Activated CD8-positive, alpha-beta memory T cell treated with anti-CD3 and anti-CD28 coated beads, Interleukin-2, amount 50 U/mL, for 24 hours (primary cell): ENCODE results near the gene AMH.
"Not testable (repeated sequence)": the region's sequence is repeated elsewhere in the genome, so short reads cannot be mapped to it uniquely, and the experiment has no call there.

Experiments
- DNase-seq: peaks from one replicate; pipeline ENCODE4 v3.0.0-alpha.2; 2020; ENCODE audit errors: extremely low read depth

AMH gene

DNA sequence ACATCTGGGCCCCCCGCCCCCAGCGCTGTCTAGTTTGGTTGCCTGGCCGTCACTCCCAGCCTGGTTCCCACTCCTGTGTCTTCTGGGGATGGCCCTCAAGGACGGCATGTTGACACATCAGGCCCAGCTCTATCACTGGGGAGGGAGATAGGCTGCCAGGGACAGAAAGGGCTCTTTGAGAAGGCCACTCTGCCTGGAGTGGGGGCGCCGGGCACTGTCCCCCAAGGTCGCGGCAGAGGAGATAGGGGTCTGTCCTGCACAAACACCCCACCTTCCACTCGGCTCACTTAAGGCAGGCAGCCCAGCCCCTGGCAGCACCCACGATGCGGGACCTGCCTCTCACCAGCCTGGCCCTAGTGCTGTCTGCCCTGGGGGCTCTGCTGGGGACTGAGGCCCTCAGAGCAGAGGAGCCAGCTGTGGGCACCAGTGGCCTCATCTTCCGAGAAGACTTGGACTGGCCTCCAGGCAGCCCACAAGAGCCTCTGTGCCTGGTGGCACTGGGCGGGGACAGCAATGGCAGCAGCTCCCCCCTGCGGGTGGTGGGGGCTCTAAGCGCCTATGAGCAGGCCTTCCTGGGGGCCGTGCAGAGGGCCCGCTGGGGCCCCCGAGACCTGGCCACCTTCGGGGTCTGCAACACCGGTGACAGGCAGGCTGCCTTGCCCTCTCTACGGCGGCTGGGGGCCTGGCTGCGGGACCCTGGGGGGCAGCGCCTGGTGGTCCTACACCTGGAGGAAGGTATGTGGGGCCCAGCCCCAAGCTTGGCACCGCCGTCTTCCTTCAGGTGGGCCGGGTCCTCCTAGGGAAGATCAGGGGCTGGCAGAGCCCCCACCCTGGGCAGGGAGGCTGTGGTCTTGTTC lies at the start of gene AMH:
Gene AMH (plus strand): TSS at position 314 of the 857 bp plus-strand sequence. CDS start 10 bp downstream, at position 324.
- no peak for DNase-seq

GRCh38 chr19:2199861-2200623 lies 49.1 kb upstream of the AMH start:
- no peak for DNase-seq

DNA sequence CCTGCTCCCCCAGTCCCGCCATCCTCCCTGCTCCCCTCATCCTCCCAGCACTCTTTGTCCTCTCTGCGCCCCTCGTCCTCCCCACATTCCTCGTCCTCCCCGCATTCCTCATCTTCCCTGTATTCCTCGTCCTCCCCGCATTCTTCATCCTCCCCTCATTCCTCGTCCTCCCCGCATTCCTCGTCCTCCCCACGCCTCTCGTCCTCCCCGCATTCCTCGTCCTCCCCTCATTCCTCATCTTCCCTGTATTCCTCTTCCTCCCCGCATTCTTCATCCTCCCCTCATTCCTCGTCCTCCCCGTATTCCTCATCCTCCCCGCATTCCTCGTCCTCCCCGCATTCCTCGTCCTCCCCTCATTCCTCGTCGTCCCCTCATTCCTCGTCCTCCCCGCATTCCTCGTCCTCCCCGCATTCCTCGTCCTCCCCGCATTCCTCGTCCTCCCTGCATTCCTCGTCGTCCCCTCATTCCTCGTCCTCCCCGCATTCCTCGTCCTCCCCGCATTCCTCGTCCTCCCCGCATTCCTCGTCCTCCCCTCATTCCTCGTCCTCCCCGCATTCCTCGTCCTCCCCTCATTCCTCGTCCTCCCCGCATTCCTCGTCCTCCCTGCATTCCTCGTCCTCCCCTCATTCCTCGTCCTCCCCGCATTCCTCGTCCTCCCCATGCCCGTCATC lies 48.4 kb upstream of the AMH start:
- DNase-seq: not testable (repeated sequence)

DNA sequence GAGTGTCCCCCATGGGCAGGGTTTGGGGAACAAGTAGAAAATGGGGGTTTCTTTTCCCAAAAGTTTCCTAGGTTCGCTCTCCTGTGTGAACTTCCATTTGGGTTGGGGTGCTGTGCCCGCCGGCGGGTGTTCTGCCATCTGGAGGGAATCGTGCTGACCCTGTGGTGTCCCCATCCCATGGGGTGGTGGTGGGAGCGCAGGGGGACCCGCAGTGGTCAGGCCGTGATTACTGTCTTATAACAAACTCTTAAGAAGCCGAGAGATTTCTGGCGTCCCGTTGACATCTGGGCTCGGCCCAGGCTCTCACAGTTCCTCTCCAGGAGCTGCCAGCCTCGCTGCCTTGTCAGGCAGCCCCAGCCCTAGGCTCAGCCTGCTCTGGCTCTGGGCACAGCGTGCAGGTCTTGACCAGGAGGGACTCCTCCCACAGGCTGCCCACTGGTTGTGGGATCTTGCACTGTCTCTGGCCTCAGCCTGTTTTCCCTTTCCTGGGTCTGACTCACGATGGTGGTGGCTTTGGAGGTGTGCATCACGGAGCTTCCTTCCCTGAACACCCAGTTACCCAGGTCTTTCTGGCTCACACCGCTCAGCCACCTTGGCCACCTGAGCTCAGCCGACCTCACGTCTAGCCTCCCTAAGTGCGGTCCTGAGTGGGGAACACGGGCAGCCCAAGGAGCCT lies 47.5 kb upstream of the AMH start:
- DNase-seq: no peak

GRCh38 chr19:2202366-2202765 lies 46.8 kb upstream of the AMH start:
- DNase-seq: no peak

GRCh38 chr19:2207008-2207407 lies 42.1 kb upstream of the AMH start:
- no peak for DNase-seq

- DNase-seq: no peak
Observed at GRCh38 chr19:2207991-2208860, 40.9 kb upstream of the AMH start.

GRCh38 chr19:2208975-2209374 lies 40.1 kb upstream of the AMH start:
- no peak for DNase-seq

DNA sequence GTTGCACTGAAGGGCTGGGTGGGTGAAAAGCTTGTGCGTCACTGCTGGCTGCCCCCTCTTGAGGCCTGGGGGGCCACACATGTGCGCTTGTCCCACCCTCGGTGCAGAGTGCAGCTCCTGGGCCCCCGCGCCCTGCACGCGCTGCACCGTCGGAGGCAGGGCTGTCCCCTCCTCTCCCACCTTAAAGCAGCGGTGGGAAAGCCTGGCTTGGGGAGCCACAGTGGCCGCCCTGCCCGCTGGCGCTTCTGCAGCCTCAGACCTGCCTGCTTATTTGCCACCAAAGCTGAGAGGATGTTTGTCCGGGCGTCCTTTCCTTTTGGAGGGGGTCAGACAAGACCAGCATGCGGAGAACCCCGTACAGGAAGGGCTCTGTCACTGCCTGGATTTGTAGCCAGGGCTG lies 39.7 kb upstream of the AMH start:
- DNase-seq: no peak

DNA sequence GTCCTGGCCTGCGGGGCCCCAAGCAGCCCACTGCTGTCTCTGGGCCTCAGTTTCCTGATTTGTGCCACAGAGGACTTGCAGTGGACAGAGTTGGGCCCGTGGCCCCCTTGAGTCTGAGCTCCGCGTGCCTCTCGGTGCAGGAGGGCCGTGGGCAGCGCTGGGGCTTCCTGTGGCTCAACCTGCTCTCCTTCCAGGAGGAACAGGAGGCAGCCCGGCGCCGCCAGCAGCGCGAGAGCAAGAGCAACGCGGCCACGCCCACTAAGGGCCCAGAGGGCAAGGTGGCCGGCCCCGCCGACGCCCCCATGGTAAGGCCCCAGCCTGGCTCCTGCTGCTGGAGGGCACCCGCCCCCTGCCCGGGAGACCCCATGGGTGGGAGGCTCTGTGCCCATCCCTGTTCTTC lies 38.9 kb upstream of the AMH start:
- no peak for DNase-seq

DNA sequence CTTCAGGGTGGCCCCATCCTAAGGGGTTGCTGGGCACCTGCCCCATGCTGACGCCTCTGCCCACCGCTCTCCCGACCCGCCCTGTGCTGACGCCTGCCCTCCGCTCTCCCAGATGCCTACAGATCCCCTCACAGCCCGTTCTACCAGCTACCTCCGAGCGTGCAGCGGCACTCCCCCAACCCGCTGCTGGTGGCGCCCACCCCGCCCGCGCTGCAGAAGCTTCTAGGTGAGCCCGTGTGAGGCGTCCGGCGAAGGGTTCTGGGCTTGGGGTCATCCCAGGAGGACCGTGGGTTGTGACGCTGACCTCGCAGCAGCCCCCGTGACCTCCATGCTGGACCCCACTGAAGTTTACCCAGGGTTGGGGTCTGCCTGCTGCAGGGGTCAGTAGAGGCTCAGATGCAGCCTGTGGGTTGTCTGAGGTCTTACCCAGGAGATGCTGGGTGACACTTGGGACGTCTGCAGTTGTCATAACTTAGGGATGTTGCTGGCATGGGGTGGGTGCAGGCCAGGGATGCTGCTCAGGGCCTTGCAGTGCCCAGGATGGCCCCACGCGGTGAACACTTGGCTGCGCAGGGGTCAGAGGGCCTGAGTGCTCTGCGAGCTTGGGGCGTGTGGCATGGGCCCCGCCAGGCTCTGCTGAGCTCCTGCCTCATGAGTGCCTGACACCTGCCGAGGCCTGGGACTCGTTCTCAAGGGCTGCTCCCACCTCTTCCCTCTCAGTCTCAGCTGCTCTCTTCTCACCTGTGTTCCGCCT lies 38.0 kb upstream of the AMH start:
- DNase-seq: no peak

- DNase-seq: no peak
Observed at GRCh38 chr19:2212861-2213711, 36.0 kb upstream of the AMH start.

DNA sequence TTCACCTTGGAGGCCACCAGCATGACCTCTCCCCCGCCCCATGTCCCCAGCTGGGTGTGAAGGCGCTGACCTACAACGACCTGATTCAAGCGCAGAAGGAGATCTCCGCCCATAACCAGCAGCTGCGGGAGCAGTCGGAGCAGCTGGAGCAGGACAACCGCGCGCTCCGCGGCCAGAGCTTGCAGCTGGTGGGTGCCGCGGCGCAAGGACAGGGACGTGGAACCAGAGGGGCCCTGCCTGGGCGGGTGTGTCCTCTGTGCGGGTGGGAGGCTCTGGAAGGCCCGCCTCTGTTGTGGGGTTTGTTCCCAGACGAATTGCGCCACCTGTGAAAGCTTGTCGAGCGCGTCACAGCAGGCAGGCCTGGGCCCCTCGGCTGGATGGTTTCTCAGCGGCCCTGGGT lies 35.3 kb upstream of the AMH start:
- no peak for DNase-seq

DNA sequence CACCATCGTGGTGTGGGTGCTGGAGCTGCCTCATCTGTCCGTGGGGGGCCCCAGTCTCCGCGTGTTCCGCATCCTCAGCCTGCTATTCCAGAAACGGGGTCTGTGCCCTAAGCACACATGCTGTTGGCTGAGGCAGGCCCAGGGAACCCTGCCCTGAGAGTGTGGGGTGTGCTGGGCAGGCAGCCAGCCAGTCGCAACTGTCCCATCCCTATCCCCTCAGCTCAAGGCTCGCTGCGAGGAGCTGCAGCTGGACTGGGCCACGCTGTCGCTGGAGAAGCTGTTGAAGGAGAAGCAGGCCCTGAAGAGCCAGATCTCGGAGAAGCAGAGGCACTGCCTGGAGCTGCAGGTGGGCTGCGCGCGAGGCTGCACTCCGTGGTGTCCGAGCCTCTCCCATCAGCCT lies 34.9 kb upstream of the AMH start:
- DNase-seq: no peak

DNA sequence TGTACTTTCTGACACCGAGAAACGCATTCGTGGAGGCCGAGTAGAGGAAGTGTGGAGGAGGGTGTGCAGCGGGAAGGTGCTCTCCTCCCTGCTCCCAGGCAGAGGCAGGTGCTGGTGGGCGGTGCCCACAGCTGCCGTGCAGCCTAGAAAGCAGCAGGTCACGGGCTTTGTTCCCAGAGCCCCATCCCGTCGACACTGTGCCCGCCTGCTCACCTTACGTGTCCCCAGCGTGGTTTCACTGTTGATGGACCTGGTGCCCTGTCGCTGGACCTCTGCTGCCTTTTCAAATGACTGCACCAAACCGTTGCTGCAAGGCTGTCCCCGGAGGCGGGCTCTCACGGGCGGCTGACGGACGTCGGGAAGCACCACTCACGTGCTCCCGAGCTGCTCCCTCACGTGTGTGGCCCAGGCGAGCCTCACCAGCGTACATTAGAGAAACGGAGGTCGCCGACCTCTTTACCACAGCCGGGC lies 33.8 kb upstream of the AMH start:
- DNase-seq: no peak

DNA sequence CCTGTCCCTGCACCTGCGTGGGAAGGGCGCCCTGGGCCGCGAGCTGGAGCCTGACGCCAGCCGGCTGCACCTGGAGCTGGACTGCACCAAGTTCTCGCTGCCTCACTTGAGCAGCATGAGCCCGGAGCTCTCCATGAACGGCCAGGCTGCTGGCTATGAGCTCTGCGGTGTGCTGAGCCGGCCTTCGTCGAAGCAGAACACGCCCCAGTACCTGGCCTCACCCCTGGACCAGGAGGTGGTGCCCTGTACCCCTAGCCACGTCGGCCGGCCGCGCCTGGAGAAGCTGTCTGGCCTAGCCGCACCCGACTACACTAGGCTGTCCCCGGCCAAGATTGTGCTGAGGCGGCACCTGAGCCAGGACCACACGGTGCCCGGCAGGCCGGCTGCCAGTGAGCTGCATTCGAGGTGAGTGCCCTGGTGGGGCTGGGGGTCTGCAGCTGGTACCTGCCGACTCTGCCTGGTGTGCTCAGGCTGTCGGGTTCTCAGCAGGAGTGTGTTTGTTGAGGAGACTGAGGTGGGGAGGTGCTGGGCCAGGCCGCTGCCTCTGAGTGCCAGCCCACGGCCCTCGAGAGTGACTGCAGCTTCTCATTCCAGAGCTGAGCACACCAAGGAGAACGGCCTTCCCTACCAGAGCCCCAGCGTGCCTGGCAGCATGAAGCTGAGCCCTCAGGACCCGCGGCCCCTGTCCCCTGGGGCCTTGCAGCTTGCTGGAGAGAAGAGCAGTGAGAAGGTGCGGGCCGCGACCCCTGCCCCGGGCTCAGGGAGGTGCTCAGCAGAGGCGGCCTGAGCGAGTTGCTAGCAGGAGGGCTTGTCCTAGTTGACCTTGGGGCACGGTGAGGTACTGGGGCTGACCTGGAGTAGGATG lies 32.5 kb upstream of the AMH start:
- DNase-seq: no peak

DNA sequence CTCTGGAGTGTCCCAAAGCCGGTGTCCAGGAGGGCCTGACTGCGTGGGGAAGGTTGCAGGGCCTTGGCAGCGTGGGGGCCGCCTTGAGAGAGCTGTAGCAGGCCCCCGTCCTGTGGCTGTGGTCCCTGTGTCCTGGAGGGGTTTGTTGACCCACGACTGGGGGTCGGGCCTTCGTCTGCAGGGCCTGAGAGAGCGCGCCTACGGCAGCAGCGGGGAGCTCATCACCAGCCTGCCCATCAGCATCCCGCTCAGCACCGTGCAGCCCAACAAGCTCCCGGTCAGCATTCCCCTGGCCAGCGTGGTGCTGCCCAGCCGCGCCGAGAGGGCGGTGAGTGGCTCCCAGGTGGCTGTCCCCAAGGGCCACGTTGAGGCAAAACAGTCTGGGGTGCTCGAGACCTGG lies 31.5 kb upstream of the AMH start:
- DNase-seq: no peak

DNA sequence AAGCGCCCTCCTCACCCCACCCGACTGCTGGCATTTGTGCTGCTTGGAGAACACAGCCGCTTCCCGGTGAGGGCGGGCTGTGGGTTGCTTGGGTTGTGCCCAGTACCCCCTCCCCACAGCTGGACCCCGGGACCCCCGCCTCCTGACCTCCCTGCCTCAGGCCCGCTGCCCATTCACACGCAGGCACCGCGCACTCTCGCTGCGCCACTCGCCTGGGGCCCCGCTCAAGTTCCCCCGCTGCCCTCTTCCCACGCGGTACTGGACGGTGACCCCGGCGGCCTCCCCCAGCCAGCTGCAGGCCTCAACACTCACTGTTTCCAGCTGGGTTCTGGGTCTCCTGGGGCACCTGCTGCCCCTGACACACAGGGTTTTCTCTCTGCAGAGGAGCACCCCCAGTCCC lies 29.4 kb upstream of the AMH start:
- no peak for DNase-seq
